Measurements from ENCODE around the gene TFE3. TPM values are rescaled to one million over a fixed set of nuclear protein-coding genes. Genes with fewer than 3 reads are reported as not detected.
"Not testable (repeated sequence)": the region's sequence is repeated elsewhere in the genome, so short reads cannot be mapped to it uniquely, and the experiment has no call there.

TFE3 gene
- total RNA-seq, 1 donor = 50.5 TPM

GRCh38 chrX:48997455-48997854, 45.7 kb downstream of the TFE3 start:
- DNase-seq (ENCODE audit: low read depth) = no peak
- no peak overlapping the region for H3K4me3 ChIP-seq (ENCODE audit: low read depth, low read length)
- no peak for TF ChIP-seq CTCF (IDR thresholded peaks at IDR 0.05; ENCODE audit: insufficient read depth, low read length)

GRCh38 chrX:48996969-48997368, 46.2 kb downstream of the TFE3 start:
- TF ChIP-seq CTCF (IDR thresholded peaks at IDR 0.05; ENCODE audit: insufficient read depth, low read length) = no peak
- no peak for DNase-seq (ENCODE audit: low read depth)
- no peak overlapping the region for H3K4me3 ChIP-seq (ENCODE audit: low read depth, low read length)

GRCh38 chrX:48992341-48992740, 50.8 kb downstream of the TFE3 start:
- DNase-seq (ENCODE audit: low read depth) = no peak
- no peak for TF ChIP-seq CTCF (IDR thresholded peaks at IDR 0.05; ENCODE audit: insufficient read depth, low read length)
- no peak overlapping the region for H3K4me3 ChIP-seq (ENCODE audit: low read depth, low read length)

- DNase-seq (ENCODE audit: low read depth) = no peak
- H3K4me3 ChIP-seq (ENCODE audit: low read depth, low read length) = no peak overlapping the region
- TF ChIP-seq CTCF (IDR thresholded peaks at IDR 0.05; ENCODE audit: insufficient read depth, low read length) = no peak
Measured at GRCh38 chrX:48989483-48989882, 53.7 kb downstream of the TFE3 start.

GRCh38 chrX:48983896-48984295, 59.3 kb downstream of the TFE3 start:
- no peak overlapping the region for H3K4me3 ChIP-seq (ENCODE audit: low read depth, low read length)
- no peak for TF ChIP-seq CTCF (IDR thresholded peaks at IDR 0.05; ENCODE audit: insufficient read depth, low read length)
- DNase-seq (ENCODE audit: low read depth) = no peak

GRCh38 chrX:48983081-48983480, 60.1 kb downstream of the TFE3 start:
- no peak for DNase-seq (ENCODE audit: low read depth)
- no peak for TF ChIP-seq CTCF (IDR thresholded peaks at IDR 0.05; ENCODE audit: insufficient read depth, low read length)
- no peak overlapping the region for H3K4me3 ChIP-seq (ENCODE audit: low read depth, low read length)

GRCh38 chrX:48981178-48981577, 62.0 kb downstream of the TFE3 start:
- H3K4me3 ChIP-seq (ENCODE audit: low read depth, low read length) = no peak overlapping the region
- no peak for TF ChIP-seq CTCF (IDR thresholded peaks at IDR 0.05; ENCODE audit: insufficient read depth, low read length)
- DNase-seq (ENCODE audit: low read depth) = no peak

GRCh38 chrX:48980341-48980740, 62.8 kb downstream of the TFE3 start:
- not testable (repeated sequence) for DNase-seq (ENCODE audit: low read depth); H3K4me3 ChIP-seq (ENCODE audit: low read depth, low read length)
